Effector CD8-positive, alpha-beta T cell (primary cell): ENCODE measurements around the gene IBTK.
"Not testable (repeated sequence)": the region's sequence is repeated elsewhere in the genome, so short reads cannot be mapped to it uniquely, and the experiment has no call there.

Source experiments
- DNase-seq: peaks from one replicate; lab custom pipeline; 2025; lab: John Stamatoyannopoulos, UW

The IBTK gene

DNA sequence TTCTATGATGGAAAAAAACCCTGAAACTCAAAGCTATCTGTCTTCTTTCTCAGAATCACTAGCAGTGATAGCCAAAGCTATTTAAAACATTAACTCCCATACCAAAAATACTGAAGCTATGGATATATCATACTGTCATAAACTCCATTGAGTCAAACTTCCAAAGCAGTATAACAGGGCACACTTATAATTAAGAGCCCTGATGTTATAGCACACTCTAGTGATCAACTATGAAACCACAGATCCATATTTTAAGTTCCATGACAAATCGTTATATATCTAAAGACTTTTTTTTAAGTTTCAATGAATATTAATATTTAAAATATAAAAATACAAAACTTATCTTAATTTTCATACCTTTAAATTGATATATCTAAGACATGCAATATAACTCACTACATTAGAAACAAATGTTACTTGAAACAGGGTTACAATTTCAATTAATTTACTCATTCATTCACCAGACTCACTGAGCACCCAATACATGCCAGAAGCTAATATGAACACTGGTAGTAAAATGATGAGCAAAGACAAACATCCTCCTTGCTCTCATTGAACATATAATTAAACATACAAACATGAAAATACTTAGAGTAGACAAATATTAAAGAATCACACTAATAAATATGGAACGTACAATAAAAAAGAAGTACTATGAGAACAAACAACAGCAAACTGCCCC, 69.3 kb downstream of the IBTK start:
- DNase-seq = no peak

- no peak for DNase-seq
These were observed 70.9 kb downstream of the IBTK start for GRCh38 chr6:82176616-82177015.

DNA sequence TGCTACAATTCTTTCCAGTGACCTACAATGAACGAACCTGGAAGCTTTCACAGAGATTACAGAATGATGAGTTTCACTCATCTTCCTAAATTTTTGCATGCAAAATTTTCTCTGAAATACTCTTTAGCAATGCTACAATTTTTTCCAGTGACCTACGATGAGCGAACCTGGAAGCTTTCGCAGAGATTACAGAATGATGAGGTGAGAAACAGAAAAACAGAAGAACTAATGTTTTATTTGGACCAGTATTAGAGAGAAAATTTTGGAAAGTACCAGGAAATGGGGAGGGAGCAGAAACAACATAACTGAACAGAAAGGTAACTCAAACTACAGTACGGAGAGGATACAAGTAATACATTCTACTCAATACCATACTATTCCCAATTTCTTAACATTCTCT, 75.0 kb downstream of the IBTK start:
- DNase-seq = no peak

GRCh38 chr6:82169138-82169876, 78.2 kb downstream of the IBTK start:
- no peak for DNase-seq

GRCh38 chr6:82166493-82166892, 81.1 kb downstream of the IBTK start:
- no peak for DNase-seq

- no peak for DNase-seq
These were observed 87.1 kb downstream of the IBTK start for GRCh38 chr6:82160255-82160990.

DNA sequence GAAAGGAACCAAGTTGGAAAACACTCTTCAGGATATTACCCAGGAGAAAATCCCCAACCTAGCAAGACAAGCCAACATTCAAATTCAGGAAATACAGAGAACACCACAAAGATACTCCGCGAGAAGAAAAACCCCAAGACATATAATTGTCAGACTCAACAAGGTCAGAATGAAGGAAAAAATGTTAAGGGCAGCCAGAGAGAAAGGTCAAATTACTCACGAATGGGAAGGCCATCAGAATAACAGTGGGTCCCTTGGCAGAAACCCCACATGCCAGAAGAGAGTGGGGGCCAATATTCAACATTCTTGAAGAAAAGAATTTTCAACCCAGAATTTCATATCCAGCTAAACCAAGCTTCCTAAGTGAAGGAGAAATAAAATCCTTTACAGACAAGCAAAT, 94.8 kb downstream of the IBTK start:
- DNase-seq = not testable (repeated sequence)

DNA sequence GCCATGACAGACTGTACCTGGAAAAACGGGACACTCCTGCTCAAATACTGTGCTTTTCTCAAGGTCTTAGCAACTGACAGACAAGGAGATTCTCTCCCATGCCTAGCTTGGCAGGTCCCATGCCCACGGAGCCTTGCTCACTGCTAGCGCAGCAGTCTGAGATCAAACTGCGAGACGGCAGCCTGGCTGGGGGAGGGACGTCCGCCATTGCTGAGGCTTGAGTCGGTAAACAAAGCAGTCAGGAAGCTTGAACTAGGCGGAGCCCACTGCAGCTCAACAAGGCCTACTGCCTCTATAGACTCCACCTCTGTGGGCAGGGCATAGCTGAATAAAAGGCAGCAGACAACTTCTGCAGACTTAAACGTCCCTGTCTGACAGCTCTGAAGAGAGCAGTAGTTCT, 96.4 kb downstream of the IBTK start:
- DNase-seq = not testable (repeated sequence)

DNA sequence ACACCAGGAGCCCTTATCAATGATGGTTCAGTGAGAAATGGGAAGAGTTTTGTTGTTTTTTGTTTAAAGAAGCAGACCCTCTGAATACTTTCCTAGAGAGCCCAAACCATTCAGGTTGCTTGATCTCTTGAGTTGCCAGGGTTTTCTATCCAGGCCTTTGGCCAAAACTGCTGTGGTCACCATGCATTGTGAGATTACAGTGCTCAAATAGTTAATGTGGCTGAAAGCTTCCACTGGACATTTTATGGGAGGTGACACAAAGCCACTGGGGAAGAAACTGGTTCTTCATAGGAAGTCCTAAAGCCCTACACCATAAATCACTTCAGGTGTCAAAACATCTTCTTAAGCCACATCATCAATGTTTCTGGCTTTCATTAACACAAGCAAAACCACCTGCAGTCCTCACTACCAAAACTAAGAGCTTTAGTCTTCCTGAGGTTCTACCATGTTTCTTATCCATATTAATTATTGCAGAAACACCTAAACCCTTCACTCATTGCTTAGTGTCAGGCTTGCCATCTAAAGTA, 101.6 kb downstream of the IBTK start:
- no peak for DNase-seq

DNA sequence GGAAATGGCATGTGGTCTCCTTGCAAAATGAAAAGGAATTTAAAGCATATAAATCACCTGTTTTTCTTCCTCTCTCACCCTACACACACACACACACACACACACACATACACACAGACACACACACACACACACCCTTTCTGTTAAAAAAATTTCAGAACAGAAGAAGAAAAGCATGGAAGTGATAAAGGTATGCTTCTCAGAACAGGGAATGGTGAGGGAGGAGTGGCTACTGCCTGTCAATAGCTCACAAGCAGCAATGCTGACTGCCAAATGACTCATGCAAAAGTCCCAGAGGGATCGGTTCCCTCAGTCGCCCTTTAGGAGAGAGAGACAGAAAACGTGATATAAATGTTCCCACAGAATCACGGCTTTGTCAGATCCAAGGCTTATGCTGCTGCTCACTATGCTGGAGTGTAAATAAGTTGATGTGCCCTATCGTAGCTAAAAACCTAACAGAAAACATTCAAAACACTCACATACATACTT, 102.6 kb downstream of the IBTK start:
- no peak for DNase-seq

GRCh38 chr6:82144007-82144851, 103.3 kb downstream of the IBTK start:
- no peak for DNase-seq

- DNase-seq = no peak
These were observed 104.5 kb downstream of the IBTK start for GRCh38 chr6:82143041-82143481.

- no peak for DNase-seq
These were observed 105.0 kb downstream of the IBTK start for GRCh38 chr6:82142524-82142923.

GRCh38 chr6:82138075-82138791, 109.3 kb downstream of the IBTK start:
- no peak for DNase-seq

DNA sequence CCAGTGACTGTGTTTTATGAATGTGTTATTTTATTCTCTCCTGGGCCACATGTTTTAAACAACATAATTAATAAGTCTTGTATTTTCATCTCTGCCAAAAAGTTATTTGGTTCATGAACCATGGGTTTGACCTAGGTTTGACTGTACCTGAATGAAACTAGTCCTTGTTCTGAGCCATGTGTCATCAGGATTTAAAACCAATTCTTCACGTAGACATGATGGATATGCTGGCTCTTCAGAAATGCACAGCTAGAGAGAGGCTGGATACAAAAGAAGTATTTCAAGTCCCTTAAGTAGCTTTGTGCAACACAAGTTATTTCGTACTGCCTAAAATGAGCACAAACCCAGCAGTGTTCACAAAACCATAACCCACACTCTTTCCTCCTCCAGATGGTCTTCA, 116.1 kb downstream of the IBTK start:
- DNase-seq = no peak

- DNase-seq = no peak
These were observed 117.7 kb downstream of the IBTK start for GRCh38 chr6:82129797-82130196.

- DNase-seq = not testable (repeated sequence)
These were observed 118.6 kb downstream of the IBTK start for GRCh38 chr6:82128973-82129372.

DNA sequence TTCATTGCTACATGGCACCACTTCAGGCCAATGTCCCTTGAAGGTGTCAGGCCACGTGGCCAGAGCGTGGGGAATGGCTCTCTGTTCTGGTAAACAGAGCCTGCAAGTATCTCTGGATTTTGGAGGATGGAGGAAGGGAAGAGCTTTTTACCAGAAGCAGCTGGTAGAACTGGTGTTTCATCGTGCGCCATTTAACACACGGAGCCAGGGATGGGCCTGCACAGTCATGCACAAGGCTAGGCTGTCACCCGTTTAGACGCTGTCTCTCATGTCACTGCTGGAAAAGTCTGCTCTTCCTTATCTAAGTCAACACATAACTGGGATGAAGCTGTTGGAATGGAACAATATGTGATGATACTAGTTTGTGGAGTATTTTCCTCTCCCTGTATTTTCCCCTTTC, 123.9 kb downstream of the IBTK start:
- no peak for DNase-seq
